AG04450 (cell line): Measurements from ENCODE around the gene NUP43. TPM values are rescaled to one million over a fixed set of nuclear protein-coding genes. Genes with fewer than 3 reads are reported as not detected.
A peak's percentile ranks its signal among the peaks of the same experiment; 100 is the strongest.
"Not testable (repeated sequence)": the region's sequence is repeated elsewhere in the genome, so short reads cannot be mapped to it uniquely, and the experiment has no call there.

Experiments used
- CTCF ChIA-PET: fragments of 300-600, 350-600 bp; formaldehyde crosslinking; extraction: SDS; loops from one replicate; lab custom pipeline; 2022; ENCODE audit warnings: antibody characterized with exemption, inconsistent platforms; lab: Charles Lee
- POLR2A ChIA-PET: fragments of 350-600 bp; formaldehyde crosslinking; extraction: SDS; loops from one replicate; lab custom pipeline; 2021; ENCODE audit warnings: antibody characterized with exemption, inconsistent platforms; lab: Yijun Ruan, JAX
- DNase-seq: peaks from one replicate; pipeline ENCODE4 v3.0.0-alpha.2; 2011; ENCODE audit warnings: low read depth, low spot score
- H3K27ac ChIP-seq: one replicate; pipeline ENCODE4 v1.5.1; 2012; ENCODE audit warnings: low read depth, low read length, control low read depth
- H3K27me3 ChIP-seq: one replicate; pipeline ENCODE4 v1.6.0; 2012; ENCODE audit warnings: low read length; ENCODE audit not compliant: control insufficient read depth, insufficient read depth
- H3K4me3 ChIP-seq: 2 replicates; pipeline ENCODE4 v1.5.1; 2011; ENCODE audit warnings: mild to moderate bottlenecking, low read depth, low read length, control low read depth
- H3K9me3 ChIP-seq: 2 replicates; pipeline ENCODE4 v1.5.1; 2012; ENCODE audit warnings: low read length; ENCODE audit not compliant: control insufficient read depth, insufficient read depth
- CTCF ChIP-seq: IDR thresholded peaks from 2 replicates; pipeline ENCODE4 v1.5.1; 2011; ENCODE audit warnings: low read depth, low read length, control low read depth, inconsistent platforms
- polyA plus RNA-seq: library from polyadenylated mRNA; depleted of rRNA; stranded (reverse); fragments of >200 nt; gene quantifications from 2 replicates; pipeline ENCODE4 v1.2.3, GENCODE V29; 2011

Gene NUP43
- polyA plus RNA-seq, 1 experiment, result 27.9 TPM

GRCh38 chr6:149752600-149753373 is 6.5 kb upstream of the NUP43 start:
- POLR2A ChIA-PET, result interaction anchor here (0.7 kb wide), 1 partner anchor 88 kb away, joined by 4 read pairs; no protein-coding TSS in a partner anchor

GRCh38 chr6:149751920-149752319 is 5.6 kb upstream of the NUP43 start:
- H3K4me3 ChIP-seq, H3K9me3 ChIP-seq, DNase-seq, H3K27me3 ChIP-seq, POLR2A ChIA-PET, H3K27ac ChIP-seq, CTCF ChIA-PET: not testable (repeated sequence)

More at GRCh38 chr6:149752600-149753373, 6.5 kb upstream of the NUP43 start:
- Histone ChIP-seq H3K4me3 (no peak overlapping the region), H3K27ac (no peak overlapping the region), H3K27me3 (no peaks in the 10 kb centered on the region), H3K9me3 (peaks cover 3% of the 10 kb centered on the region; the same call in 1 of the 2 replicates)
- TF ChIP-seq CTCF, result no peak
- CTCF ChIA-PET, result interaction anchor here (0.5 to 1.6 kb wide), 4 partner anchors 28 to 192 kb away, joined by 3 to 4 read pairs (median 4); no protein-coding TSS in a partner anchor
- DNase-seq, result no peak

GRCh38 chr6:149751239-149751638 is 4.9 kb upstream of the NUP43 start:
- TF ChIP-seq CTCF, result no peak

GRCh38 chr6:149750136-149750609 is 3.8 kb upstream of the NUP43 start:
- TF ChIP-seq CTCF, result no peak
- peak overlapping the region; percentile 21 for H3K27ac ChIP-seq
- ChIA-PET CTCF (no interaction called here), POLR2A (interaction anchor here (0.6 kb wide), 1 partner anchor 19 kb away, joined by 6 read pairs; no protein-coding TSS in a partner anchor)
- H3K27me3 ChIP-seq, result no peaks in the 10 kb centered on the region
- DNase-seq, result no peak
- peak overlapping the region; percentile 97 for H3K4me3 ChIP-seq
- peaks cover 3% of the 10 kb centered on the region; the same call in 1 of the 2 replicates for H3K9me3 ChIP-seq

More at GRCh38 chr6:149751239-149751638, 4.9 kb upstream of the NUP43 start:
- Histone ChIP-seq H3K27me3 (no peaks in the 10 kb centered on the region), H3K27ac (no peak overlapping the region), H3K4me3 (no peak overlapping the region), H3K9me3 (peaks cover 3% of the 10 kb centered on the region; the same call in 1 of the 2 replicates)
- ChIA-PET CTCF (no interaction called here), POLR2A (no interaction called here)
- DNase-seq, result no peak

- ChIA-PET POLR2A (no interaction called here), CTCF (no interaction called here)
- peak; percentile 49 for DNase-seq
- H3K27ac ChIP-seq, result peak within 1 kb of the TSS; percentile 61
- peaks cover 3% of the 10 kb centered on the region; the same call in 1 of the 2 replicates for H3K9me3 ChIP-seq
- peak within 1 kb of the TSS; percentile 97 for H3K4me3 ChIP-seq
- no peaks in the 10 kb centered on the region for H3K27me3 ChIP-seq
- no peak for TF ChIP-seq CTCF
Observed at GRCh38 chr6:149749594-149750135, 3.3 kb upstream of the NUP43 start, which contains the start of gene PCMT1. Gene PCMT1 (plus strand): TSS chr6:149749741. CDS start chr6:149749902, 161 bp downstream.

GRCh38 chr6:149749082-149749593 is 2.8 kb upstream of the NUP43 start:
- H3K27ac ChIP-seq, result peak overlapping the region; percentile 61
- peak overlapping the region; percentile 97 for H3K4me3 ChIP-seq
- POLR2A ChIA-PET, DNase-seq, H3K27me3 ChIP-seq, H3K9me3 ChIP-seq, CTCF ChIA-PET: not testable (repeated sequence)

GRCh38 chr6:149745252-149745651 is 1.1 kb downstream of the NUP43 start:
- CTCF ChIA-PET, result interaction anchor here (0.6 to 2.1 kb wide), 6 partner anchors 10 to 103 kb away, joined by 3 to 10 read pairs (median 4); no protein-coding TSS in a partner anchor
- DNase-seq, H3K27ac ChIP-seq, H3K9me3 ChIP-seq, POLR2A ChIA-PET, H3K27me3 ChIP-seq: not testable (repeated sequence)
- H3K4me3 ChIP-seq, result peak overlapping the region; percentile 92
